NCI-H2196 treated with DMSO at 0.1 percent for 48 hours (cell line): Measurements from ENCODE around the gene TM2D1.
"Not testable (repeated sequence)": the region's sequence is repeated elsewhere in the genome, so short reads cannot be mapped to it uniquely, and the experiment has no call there.

Experiments used
- DNase-seq: peaks from one replicate; lab custom pipeline; 2025; ENCODE audit not compliant: unreplicated experiment; lab: John Stamatoyannopoulos, UW

TM2D1 gene

DNA sequence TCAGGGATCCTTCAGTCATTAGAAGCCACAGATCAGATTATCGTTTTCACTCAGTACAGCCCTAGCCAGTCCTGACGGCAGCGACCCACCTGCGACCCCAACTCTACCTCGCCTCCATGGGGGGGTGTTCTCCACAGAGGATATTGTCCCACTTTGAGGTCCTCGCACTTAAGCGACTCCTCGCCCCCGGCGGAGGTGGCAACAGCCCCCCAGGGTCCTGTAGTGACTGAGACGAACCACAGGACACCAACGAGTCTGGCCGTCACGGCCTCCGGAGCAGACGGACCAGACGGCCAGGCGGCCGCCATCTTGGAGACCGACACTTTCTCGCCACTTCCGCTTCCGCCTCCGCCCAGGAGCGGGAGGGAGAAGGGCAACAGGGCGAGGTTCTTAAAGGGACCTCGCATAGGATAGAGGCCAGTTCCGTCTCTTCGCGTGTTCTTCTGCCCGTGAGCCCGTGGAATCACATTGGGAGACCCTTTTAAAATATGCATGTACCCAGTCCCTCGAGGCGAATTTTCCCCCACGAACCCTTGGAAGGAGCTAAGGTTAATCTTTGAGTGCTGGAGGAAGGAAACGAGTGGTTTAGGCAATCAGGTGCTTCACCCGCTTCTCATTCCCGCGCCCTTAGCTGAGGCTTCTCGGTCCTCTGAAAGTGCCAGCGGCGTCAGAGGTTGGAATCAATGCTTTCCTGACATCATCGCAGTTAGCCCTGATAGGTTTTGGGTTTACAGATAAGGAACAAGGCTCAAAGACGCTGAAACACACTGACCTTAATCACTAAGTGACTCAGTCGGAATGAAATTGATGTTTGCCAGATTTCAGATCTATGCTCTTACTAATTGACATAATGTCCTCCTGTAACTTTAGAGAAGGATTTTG is at the start of gene TM2D1:
Gene TM2D1 (minus strand): TSS at position 329 of the 882 bp plus-strand sequence. CDS start 21 bp downstream, at position 308.
- DNase-seq = peak; percentile 90

GRCh38 chr1:61770131-61770530 is 45.2 kb upstream of the TM2D1 start:
- DNase-seq = no peak

- DNase-seq = no peak
These were observed 33.0 kb upstream of the TM2D1 start for GRCh38 chr1:61757950-61758349.

GRCh38 chr1:61756773-61757172 is 31.8 kb upstream of the TM2D1 start:
- no peak for DNase-seq

- DNase-seq = peak; percentile 15
These were observed 29.6 kb upstream of the TM2D1 start for GRCh38 chr1:61754545-61754944.

- DNase-seq = no peak
These were observed 29.1 kb upstream of the TM2D1 start for GRCh38 chr1:61753998-61754508.

- no peak for DNase-seq
These were observed 28.0 kb upstream of the TM2D1 start for GRCh38 chr1:61752921-61753389.

DNA sequence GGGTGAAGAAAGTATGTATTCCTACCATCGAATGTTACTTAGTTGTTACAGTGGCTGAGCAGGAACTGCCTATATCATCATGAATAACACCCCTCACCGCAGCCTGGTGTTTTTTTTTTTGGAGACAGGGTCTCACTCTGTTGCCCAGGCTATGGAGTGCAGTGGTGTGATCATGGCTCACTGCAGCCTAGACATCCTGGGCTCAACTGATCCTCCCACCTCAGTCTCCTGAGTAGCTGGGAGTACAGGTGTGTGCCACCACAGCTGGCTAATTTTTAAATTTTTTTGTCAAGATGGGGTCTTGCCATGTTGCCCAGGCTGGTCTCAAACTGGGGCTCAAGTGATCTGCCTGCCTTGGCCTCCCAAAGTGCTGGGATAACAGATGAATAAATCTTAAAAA is 24.6 kb upstream of the TM2D1 start:
- no peak for DNase-seq

DNA sequence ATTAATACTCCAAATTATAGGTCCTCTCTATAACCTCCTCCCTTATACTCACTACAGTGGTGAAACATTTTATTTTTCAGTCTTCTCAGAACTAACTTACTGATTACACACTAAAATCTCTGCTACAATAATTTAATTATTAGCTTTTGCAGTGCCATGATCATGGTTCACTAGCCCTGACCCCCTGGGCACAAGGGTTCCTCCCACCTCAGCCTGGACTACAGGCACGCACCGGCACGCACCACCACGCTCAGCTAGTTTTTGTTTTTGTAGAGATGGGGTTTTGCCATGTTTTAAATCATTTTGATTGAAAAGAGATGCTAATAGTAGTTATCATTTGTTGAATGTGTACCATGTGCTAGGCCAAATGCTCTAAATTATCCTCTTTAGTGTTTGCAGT is 23.6 kb upstream of the TM2D1 start:
- no peak for DNase-seq

DNA sequence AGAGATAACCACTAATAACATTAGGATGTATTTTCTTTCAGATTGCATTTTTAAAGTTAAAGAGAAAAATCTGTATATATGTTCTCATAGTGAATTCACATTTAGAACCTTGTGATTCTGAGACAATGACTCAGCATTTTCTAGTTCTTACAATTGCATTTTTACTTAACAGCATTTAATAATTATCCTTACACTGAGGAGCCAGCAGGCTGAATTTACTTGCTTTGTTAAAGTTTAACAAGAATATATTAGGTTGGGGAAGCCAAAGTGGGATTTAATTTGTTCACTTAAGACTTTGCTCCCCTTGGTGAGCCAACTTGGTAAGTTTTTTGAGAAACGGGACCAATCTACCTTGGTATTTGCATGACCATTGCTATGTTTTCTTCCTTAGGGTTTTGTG is 21.9 kb upstream of the TM2D1 start:
- no peak for DNase-seq

DNA sequence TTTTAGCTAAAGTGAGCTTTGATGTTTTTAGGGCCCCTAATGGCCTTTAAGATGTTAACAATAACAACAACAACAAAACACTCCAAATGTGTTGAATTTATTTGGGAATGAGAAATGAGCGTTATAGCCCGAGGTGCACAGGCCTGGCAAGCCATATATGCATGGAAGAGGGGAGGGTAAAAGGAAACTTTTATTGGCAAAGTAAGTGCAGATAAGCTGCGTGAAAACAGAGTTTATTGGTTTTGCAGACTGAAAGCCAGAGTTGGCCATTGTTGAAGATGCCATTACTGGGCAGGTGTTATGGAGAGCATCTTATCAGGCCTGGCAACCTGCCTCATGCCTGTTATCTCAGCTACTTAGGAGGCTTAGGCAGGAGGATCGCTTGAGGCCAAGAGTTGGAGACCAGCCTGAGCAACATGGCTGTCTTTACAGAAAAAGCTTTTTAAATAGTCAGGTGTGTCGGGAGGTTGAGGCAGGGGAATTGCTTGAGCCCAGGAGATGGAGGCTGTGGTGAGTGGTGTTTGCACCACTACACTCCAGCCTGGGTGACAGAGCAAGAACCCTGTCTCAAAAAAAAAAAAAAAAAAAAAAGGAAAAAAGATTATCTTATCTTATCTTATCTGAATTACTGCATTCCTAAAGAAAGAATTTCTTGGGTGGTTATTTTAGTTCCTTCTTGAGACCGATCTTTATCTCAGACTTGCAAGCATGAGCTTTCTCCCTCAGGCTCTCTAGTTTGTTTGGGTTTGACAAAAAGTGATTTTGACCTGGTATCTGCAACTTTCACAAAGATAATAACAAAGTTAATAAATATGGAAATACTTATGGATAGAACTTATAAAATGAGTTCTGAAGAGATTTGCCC is 19.0 kb upstream of the TM2D1 start:
- no peak for DNase-seq

GRCh38 chr1:61743431-61743705 is 18.4 kb upstream of the TM2D1 start:
- no peak for DNase-seq

DNA sequence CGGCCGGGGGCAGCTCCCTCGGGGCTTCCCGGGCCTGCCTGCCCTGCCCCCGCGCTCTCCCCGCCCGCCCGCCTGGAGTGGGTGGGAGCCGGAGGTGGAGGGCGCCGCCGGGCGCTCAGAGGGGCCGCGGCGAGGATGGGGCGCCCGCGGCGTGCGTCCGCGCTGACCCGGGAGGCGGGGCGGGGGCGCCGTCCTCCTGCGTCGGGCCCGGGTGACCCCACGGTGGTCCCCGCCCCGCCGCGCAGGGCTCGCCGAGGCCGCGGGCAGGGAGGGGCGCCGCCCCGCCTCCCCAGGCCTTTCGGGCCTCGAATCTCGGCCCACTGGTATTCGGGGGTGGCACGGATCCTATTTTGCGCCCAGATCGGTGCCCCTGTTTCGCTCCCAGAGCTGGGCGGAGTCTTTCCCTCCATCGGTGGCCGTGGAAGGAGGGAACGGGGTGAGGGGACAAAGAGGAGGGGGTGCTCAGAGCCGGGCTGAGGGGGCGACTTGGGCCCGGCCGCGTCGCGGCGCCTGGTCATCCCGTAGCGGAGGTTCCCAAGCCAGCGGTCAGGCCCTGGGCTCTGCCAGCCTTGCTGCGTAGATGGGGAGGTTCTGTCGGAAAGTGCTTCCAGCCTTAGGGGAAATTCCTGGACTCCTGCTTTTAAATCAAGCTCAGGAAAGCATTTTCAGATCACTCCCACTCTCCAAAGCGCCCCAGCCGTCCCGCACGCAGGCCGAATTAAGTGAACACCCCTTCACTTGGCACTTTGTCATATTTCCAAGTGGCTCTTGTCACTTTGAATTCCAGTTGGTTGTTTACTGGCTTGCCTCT is 17.9 kb upstream of the TM2D1 start:
- DNase-seq = peak; percentile 5

GRCh38 chr1:61741711-61742619 is 17.0 kb upstream of the TM2D1 start, which contains the start of gene PATJ:
Gene PATJ (plus strand): TSS chr1:61742480. CDS start chr1:61762893, 20,413 bp downstream.
- peak; percentile 68 for DNase-seq

GRCh38 chr1:61740751-61741700 is 16.1 kb upstream of the TM2D1 start:
- DNase-seq = no peak

- no peak for DNase-seq
These were observed 7.8 kb upstream of the TM2D1 start for GRCh38 chr1:61732726-61733125.

DNA sequence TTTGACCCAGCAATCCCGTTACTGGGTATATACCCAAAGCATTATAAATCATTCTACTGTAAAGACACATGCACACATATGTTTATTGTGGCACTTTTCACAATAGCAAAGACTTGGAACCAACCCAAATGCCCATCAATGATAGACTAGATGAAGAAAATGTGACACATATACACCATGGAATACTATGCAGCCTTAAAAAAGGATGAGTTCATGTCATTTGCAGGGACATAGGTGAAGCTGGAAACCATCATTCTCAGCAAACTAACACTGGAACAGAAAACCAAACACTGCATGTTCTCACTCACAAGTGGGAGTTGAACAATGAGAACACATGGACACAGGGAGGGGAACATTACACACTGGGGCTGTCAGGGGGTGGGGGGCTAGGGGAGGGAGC is 5.7 kb upstream of the TM2D1 start:
- DNase-seq = not testable (repeated sequence)

- no peak for DNase-seq
These were observed 2.6 kb upstream of the TM2D1 start for GRCh38 chr1:61727544-61727943.

- no peak for DNase-seq
These were observed 482 bp downstream of the TM2D1 start for GRCh38 chr1:61724506-61724812.
